ENCODE results near the gene PNLIP.

PNLIP gene

DNA sequence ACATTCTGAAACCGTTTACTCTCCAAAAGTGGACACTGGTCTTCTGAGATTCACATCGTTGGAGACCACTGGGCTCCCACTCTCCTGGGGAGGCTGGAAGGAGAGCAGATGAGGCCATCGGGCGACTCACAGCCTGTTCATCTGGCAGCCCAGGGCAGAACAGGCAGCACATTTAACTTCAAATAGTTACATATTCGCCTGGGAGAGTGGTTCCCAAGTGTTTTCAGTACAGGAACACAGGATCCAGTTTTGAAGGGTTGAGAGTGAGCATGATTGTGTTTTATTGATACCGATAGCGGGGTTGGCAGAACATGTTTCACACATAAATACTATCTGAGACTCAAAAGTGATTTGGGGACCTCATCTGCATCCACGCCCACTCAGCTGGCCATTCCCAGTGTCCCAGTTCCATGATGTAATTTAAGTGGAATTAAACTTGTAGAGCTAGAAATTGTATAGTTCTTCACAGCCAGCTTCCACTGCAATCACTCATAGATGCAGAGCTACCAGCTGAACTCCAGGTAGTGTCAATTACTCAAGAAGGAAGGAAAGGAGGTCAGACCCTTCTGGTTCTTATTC lies 22.8 kb upstream of the PNLIP start:
- H3K27me3 ChIP-seq (ENCODE audit: insufficient read depth, poor library complexity, severe bottlenecking) = no peaks in the 10 kb centered on the region
- H3K4me1 ChIP-seq (ENCODE audit: insufficient read depth, poor library complexity, severe bottlenecking) = peaks cover 6% of the 10 kb centered on the region
- H3K9me3 ChIP-seq (ENCODE audit: severe bottlenecking) = no peaks in the 10 kb centered on the region
- H3K4me3 ChIP-seq (ENCODE audit: severe bottlenecking) = no peak overlapping the region
- ATAC-seq (ENCODE audit: low read depth) = no peak
- no peak overlapping the region for H3K27ac ChIP-seq (ENCODE audit: poor library complexity, severe bottlenecking)
- DNase-seq (ENCODE audit: low spot score) = no peak
- TF ChIP-seq, protein P1, sequence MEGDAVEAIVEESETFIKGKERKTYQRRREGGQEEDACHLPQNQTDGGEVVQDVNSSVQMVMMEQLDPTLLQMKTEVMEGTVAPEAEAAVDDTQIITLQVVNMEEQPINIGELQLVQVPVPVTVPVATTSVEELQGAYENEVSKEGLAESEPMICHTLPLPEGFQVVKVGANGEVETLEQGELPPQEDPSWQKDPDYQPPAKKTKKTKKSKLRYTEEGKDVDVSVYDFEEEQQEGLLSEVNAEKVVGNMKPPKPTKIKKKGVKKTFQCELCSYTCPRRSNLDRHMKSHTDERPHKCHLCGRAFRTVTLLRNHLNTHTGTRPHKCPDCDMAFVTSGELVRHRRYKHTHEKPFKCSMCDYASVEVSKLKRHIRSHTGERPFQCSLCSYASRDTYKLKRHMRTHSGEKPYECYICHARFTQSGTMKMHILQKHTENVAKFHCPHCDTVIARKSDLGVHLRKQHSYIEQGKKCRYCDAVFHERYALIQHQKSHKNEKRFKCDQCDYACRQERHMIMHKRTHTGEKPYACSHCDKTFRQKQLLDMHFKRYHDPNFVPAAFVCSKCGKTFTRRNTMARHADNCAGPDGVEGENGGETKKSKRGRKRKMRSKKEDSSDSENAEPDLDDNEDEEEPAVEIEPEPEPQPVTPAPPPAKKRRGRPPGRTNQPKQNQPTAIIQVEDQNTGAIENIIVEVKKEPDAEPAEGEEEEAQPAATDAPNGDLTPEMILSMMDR (IDR thresholded peaks at IDR 0.05; ENCODE audit: poor library complexity, severe bottlenecking) = no peak
- no peaks in the 10 kb centered on the region for H3K36me3 ChIP-seq (ENCODE audit: low read depth)

DNA sequence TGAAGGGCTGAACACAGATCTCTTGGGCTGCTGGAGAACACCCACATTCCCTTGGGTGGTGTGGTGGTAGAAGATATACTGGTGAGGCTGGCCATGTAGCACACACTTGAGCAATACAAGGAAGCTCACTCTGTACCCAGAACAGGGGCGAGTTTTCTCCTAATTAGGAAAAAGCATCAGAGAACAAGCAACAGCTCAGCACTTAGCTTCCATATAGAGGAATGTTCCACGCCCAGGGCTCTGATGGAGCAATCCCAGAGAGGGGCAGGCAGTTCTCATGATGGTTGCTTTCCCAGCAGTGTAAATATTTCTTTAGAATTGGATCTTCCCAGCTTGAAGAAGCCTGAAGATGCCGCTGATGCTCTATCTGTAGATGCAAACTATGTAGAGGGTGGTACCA lies 21.0 kb upstream of the PNLIP start:
- H3K4me3 ChIP-seq (ENCODE audit: severe bottlenecking) = no peak overlapping the region
- no peak for DNase-seq (ENCODE audit: low spot score)
- no peaks in the 10 kb centered on the region for H3K9me3 ChIP-seq (ENCODE audit: severe bottlenecking)
- no peaks in the 10 kb centered on the region for H3K36me3 ChIP-seq (ENCODE audit: low read depth)
- peaks cover 6% of the 10 kb centered on the region for H3K4me1 ChIP-seq (ENCODE audit: insufficient read depth, poor library complexity, severe bottlenecking)
- TF ChIP-seq, protein P1 (IDR thresholded peaks at IDR 0.05; ENCODE audit: poor library complexity, severe bottlenecking) = no peak
- no peaks in the 10 kb centered on the region for H3K27me3 ChIP-seq (ENCODE audit: insufficient read depth, poor library complexity, severe bottlenecking)
- no peak overlapping the region for H3K27ac ChIP-seq (ENCODE audit: poor library complexity, severe bottlenecking)
- ATAC-seq (ENCODE audit: low read depth) = peak; percentile 62

DNA sequence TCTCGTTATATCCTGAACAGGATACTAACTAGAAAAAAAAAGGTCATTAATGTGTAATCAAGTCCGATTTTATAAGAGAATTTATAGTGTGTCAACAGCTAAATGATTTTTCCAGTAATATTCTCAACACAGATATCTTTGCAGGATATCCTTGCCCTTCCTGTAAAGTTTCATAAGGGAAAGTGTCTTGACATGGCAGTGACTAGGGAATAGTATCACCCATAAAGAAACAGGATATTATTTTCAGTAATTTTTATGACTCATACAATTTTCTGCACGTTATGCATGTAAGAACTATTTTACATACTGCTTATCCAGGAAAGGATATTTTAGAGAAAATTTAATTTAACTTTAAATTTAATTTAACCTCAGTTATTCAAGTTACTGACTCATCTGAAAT lies 19.5 kb upstream of the PNLIP start:
- TF ChIP-seq, protein P1 (IDR thresholded peaks at IDR 0.05; ENCODE audit: poor library complexity, severe bottlenecking) = no peak
- no peaks in the 10 kb centered on the region for H3K27me3 ChIP-seq (ENCODE audit: insufficient read depth, poor library complexity, severe bottlenecking)
- ATAC-seq (ENCODE audit: low read depth) (peak; percentile 66), DNase-seq (ENCODE audit: low spot score) (no peak)
- H3K9me3 ChIP-seq (ENCODE audit: severe bottlenecking) = no peaks in the 10 kb centered on the region
- no peaks in the 10 kb centered on the region for H3K36me3 ChIP-seq (ENCODE audit: low read depth)
- no peak overlapping the region for H3K27ac ChIP-seq (ENCODE audit: poor library complexity, severe bottlenecking)
- no peak overlapping the region for H3K4me3 ChIP-seq (ENCODE audit: severe bottlenecking)
- peaks cover 6% of the 10 kb centered on the region for H3K4me1 ChIP-seq (ENCODE audit: insufficient read depth, poor library complexity, severe bottlenecking)

DNA sequence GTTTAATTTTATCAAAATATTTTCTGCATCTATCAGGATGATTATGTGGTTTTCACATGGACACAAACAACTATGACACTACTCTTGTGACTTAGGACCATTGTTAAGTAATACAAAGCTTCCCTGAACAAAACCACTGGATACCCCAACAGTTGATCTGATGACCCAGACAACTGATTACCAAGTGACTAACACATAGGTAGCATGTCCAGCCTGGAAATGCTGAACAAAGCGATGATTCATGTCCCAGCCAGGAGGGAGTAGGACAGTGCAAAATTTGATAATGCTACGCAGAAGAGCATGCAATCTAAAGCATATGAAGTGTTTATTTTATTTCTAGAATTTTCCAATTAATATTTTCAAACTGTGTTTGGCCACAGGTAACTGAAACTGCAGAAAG lies 8.9 kb upstream of the PNLIP start:
- no peak overlapping the region for H3K4me3 ChIP-seq (ENCODE audit: severe bottlenecking)
- H3K36me3 ChIP-seq (ENCODE audit: low read depth) = no peaks in the 10 kb centered on the region
- no peaks in the 10 kb centered on the region for H3K27me3 ChIP-seq (ENCODE audit: insufficient read depth, poor library complexity, severe bottlenecking)
- ATAC-seq (ENCODE audit: low read depth) = peak; percentile 82
- peak overlapping the region; percentile 15 for H3K27ac ChIP-seq (ENCODE audit: poor library complexity, severe bottlenecking)
- peaks cover 2% of the 10 kb centered on the region for H3K9me3 ChIP-seq (ENCODE audit: severe bottlenecking)
- peaks cover 25% of the 10 kb centered on the region for H3K4me1 ChIP-seq (ENCODE audit: insufficient read depth, poor library complexity, severe bottlenecking)
- TF ChIP-seq, protein P1 (IDR thresholded peaks at IDR 0.05; ENCODE audit: poor library complexity, severe bottlenecking) = no peak
- DNase-seq (ENCODE audit: low spot score) = no peak

DNA sequence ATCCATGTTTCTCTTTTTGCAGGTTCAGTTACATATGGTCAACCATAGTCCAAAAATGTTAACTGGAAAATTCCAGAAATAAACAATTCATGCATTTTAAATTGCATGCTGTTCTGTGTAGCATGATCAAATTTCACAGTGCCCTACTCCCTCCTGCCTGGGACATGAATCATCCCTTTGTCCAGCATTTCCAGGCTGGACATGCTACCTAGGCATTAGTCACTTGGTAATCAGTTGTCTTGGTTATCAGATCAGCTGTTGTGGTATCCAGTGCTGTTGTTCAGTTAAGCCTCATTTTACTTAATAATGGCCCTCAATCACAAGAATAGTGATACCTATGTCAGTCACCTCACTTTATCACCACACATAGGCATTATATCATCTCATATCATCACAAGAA lies 7.3 kb upstream of the PNLIP start:
- ATAC-seq (ENCODE audit: low read depth) (peak; percentile 99), DNase-seq (ENCODE audit: low spot score) (no peak)
- no peak overlapping the region for H3K4me3 ChIP-seq (ENCODE audit: severe bottlenecking)
- peaks cover 2% of the 10 kb centered on the region for H3K9me3 ChIP-seq (ENCODE audit: severe bottlenecking)
- TF ChIP-seq, protein P1 (IDR thresholded peaks at IDR 0.05; ENCODE audit: poor library complexity, severe bottlenecking) = no peak
- peak overlapping the region; percentile 15 for H3K27ac ChIP-seq (ENCODE audit: poor library complexity, severe bottlenecking)
- H3K27me3 ChIP-seq (ENCODE audit: insufficient read depth, poor library complexity, severe bottlenecking) = no peaks in the 10 kb centered on the region
- H3K4me1 ChIP-seq (ENCODE audit: insufficient read depth, poor library complexity, severe bottlenecking) = peaks cover 25% of the 10 kb centered on the region
- no peaks in the 10 kb centered on the region for H3K36me3 ChIP-seq (ENCODE audit: low read depth)
